Endothelial cell of umbilical vein (primary cell): ENCODE data around the gene MOCS1.

Experiments used
- CTCF ChIP-seq, 2 donors: IDR thresholded peaks; 1 replicate in 1 of 2; 2 replicates in 1 of 2; pipeline ENCODE4 v1.5.1; 2011; ENCODE audit warnings: low read length in 2 of 2, mild to moderate bottlenecking in 2 of 2, moderate library complexity in 2 of 2, control low read depth in 1 of 2, inconsistent platforms in 1 of 2, low read depth in 1 of 2; ENCODE audit not compliant: insufficient read depth in 1 of 2; ENCODE audit errors: extremely low read depth in 1 of 2
- EZH2 ChIP-seq: IDR thresholded peaks from 2 replicates; pipeline ENCODE4 v1.6.1; 2012; ENCODE audit warnings: borderline replicate concordance, low read depth, mild to moderate bottlenecking, moderate library complexity, low read length, inconsistent platforms; ENCODE audit not compliant: severe bottlenecking
- JUN ChIP-seq: IDR thresholded peaks from 2 replicates; pipeline ENCODE4 v1.6.1; 2011; ENCODE audit warnings: borderline replicate concordance, low read depth; ENCODE audit not compliant: insufficient read length, insufficient read depth
- MAX ChIP-seq: IDR thresholded peaks from 2 replicates; pipeline ENCODE4 v1.6.1; 2011; ENCODE audit not compliant: insufficient read depth, insufficient read length
- MYC ChIP-seq: IDR thresholded peaks from one replicate; pipeline ENCODE4 v1.6.1; 2011; ENCODE audit warnings: mild to moderate bottlenecking, low read depth, low read length
- POLR2A ChIP-seq: IDR thresholded peaks from 2 replicates; pipeline ENCODE4 v1.6.1; 2012; ENCODE audit warnings: low read depth, mild to moderate bottlenecking, control low read depth, low read length
- POLR2AphosphoS5 ChIP-seq: IDR thresholded peaks from 2 replicates; pipeline ENCODE4 v1.6.1; 2012; ENCODE audit warnings: low read depth, mild to moderate bottlenecking, control low read depth, low read length, moderate library complexity; ENCODE audit not compliant: insufficient read depth

- TF ChIP-seq CTCF (IDR thresholded peaks at IDR 0.05; ENCODE audit: extremely low read depth in 1 of 2, insufficient read depth in 1 of 2, low read depth in 1 of 2, low read length in 2 of 2) (no peak), POLR2A (no peak), MYC (no peak), MAX (no peak), POLR2AphosphoS5 (no peak), JUN (no peak), EZH2 (no peak)
These were observed 48.5 kb upstream of the MOCS1 start for GRCh38 chr6:39982720-39983119.
